HCT116 (cell line): Measurements from ENCODE around the gene ZNF775. TPM values are rescaled to one million over a fixed set of nuclear protein-coding genes. Genes with fewer than 3 reads are reported as not detected.

Experiments
- ATAC-seq: fragments of 200-7000 bp; cut with Tn5 transposase; 2 replicates; pipeline ENCODE4 v1.9.1; 2020; ENCODE audit warnings: mild to moderate bottlenecking, moderate library complexity
- BruUV-seq: library from RNA; stranded (reverse); fragments of 400-500 nt; replicated peaks from 2 replicates; lab custom pipeline; 2021; lab: Mats Ljungman, UMichigan
- CTCF ChIA-PET: fragments of 300-600 bp; sonication (Branson Sonifier 250); formaldehyde crosslinking; loops from one replicate; lab custom pipeline; 2021; ENCODE audit warnings: antibody characterized with exemption; lab: Charles Lee
- POLR2A ChIA-PET: fragments of 300-600, 350-600 bp; sonication (Branson Sonifier 250); formaldehyde crosslinking; loops from one replicate; lab custom pipeline; 2021; ENCODE audit warnings: antibody characterized with exemption; lab: Charles Lee
- RAD21 ChIA-PET, 2 experiments: fragments of 300-600 bp; sonication (Branson Sonifier 250); formaldehyde crosslinking; loops; one replicate each; lab custom pipeline; 2023; ENCODE audit warnings: low total read pairs in 2 of 2; ENCODE audit not compliant: uncharacterized antibody in 2 of 2, unreplicated experiment in 2 of 2, low non-redundant PET in 1 of 2; lab: Charles Lee
- DNase-seq: peaks from one replicate; pipeline ENCODE4 v3.0.0-alpha.2; 2010; ENCODE audit warnings: low read depth, low spot score
- H2AFZ ChIP-seq: fragments of 200-600 bp; shearing (Covaris generic), sonication (generic); 2 replicates; pipeline ENCODE4 v1.6.1; 2017; ENCODE audit warnings: low read depth, mixed run types, mixed read lengths, antibody characterized with exemption, low read length; ENCODE audit not compliant: poor library complexity, severe bottlenecking
- H3K27ac ChIP-seq: 2 replicates; pipeline ENCODE4 v1.5.1; 2012; ENCODE audit warnings: low read depth, low read length
- H3K27me3 ChIP-seq: fragments of 200-600 bp; sonication (generic); 2 replicates; pipeline ENCODE4 v1.6.1; 2016; ENCODE audit warnings: mixed run types, low read length, mixed read lengths; ENCODE audit not compliant: insufficient read depth
- H3K36me3 ChIP-seq, 2 experiments: fragments of 200-500 bp in 1 of 2; fragments of 200-600 bp in 1 of 2; sonication (Bioruptor generic) in 1 of 2; sonication (generic) in 1 of 2; 2 replicates each; pipeline versions ENCODE4 v1.5.1 to v1.6.1; 2014 to 2016; ENCODE audit warnings: low read length in 2 of 2, inconsistent platforms in 1 of 2, mixed read lengths in 1 of 2, mixed run types in 1 of 2; ENCODE audit not compliant: insufficient read depth in 2 of 2, control insufficient read depth in 1 of 2
- H3K4me1 ChIP-seq, 2 experiments: fragments of 200-600 bp in 1 of 2; sonication (generic) in 1 of 2; 2 replicates each; pipeline versions ENCODE4 v1.5.1 to v1.6.1; 2012 to 2017; ENCODE audit warnings: low read length in 2 of 2, inconsistent platforms in 1 of 2, mild to moderate bottlenecking in 1 of 2, mixed read lengths in 1 of 2, mixed run types in 1 of 2, moderate library complexity in 1 of 2; ENCODE audit not compliant: insufficient read depth in 2 of 2, control insufficient read depth in 1 of 2
- H3K4me2 ChIP-seq: fragments of 200-600 bp; sonication (generic); 2 replicates; pipeline ENCODE4 v1.6.1; 2017; ENCODE audit warnings: mixed run types, low read length, mixed read lengths
- H3K4me3 ChIP-seq, 2 experiments: fragments of 200-600 bp in 1 of 2; sonication (generic) in 1 of 2; replicated peaks in 1 of 2; 2 replicates each; pipeline ENCODE4 v1.5.1; 2011 to 2016; ENCODE audit warnings: low read length in 2 of 2, control low read depth in 1 of 2, low read depth in 1 of 2, mild to moderate bottlenecking in 1 of 2, mixed read lengths in 1 of 2, mixed run types in 1 of 2
- H3K79me2 ChIP-seq: fragments of 200-600 bp; sonication (generic); 2 replicates; pipeline ENCODE4 v1.6.1; 2017; ENCODE audit warnings: mild to moderate bottlenecking, mixed run types, low read length, moderate library complexity, mixed read lengths; ENCODE audit not compliant: insufficient read depth
- H3K9ac ChIP-seq: fragments of 200-600 bp; sonication (generic); 2 replicates; pipeline ENCODE4 v1.6.1; 2016; ENCODE audit warnings: low read length, mixed read lengths
- H3K9me2 ChIP-seq: fragments of 200-600 bp; sonication (generic), shearing (Covaris generic); 2 replicates; pipeline ENCODE4 v1.6.1; 2017; ENCODE audit warnings: mixed run types, mild to moderate bottlenecking, moderate library complexity; ENCODE audit not compliant: insufficient read depth
- H3K9me3 ChIP-seq, 2 experiments: fragments of 200-500 bp in 1 of 2; fragments of 200-600 bp in 1 of 2; sonication (Bioruptor generic) in 1 of 2; sonication (generic) in 1 of 2; 2 replicates each; pipeline ENCODE4 v1.6.1; 2014 to 2017; ENCODE audit warnings: low read length in 2 of 2, mixed read lengths in 2 of 2, inconsistent platforms in 1 of 2, low read depth in 1 of 2, mild to moderate bottlenecking in 1 of 2, mixed run types in 1 of 2, moderate library complexity in 1 of 2; ENCODE audit not compliant: control insufficient read depth in 1 of 2, insufficient read depth in 1 of 2
- H4K20me1 ChIP-seq: fragments of 200-600 bp; sonication (generic), shearing (Covaris generic); 2 replicates; pipeline ENCODE4 v1.6.1; 2017; ENCODE audit warnings: mixed run types, mild to moderate bottlenecking, moderate library complexity; ENCODE audit not compliant: insufficient read depth
- CBX3 ChIP-seq: IDR thresholded peaks from 2 replicates; pipeline ENCODE4 v1.6.1; 2012; ENCODE audit warnings: low read depth
- CEBPB ChIP-seq: IDR thresholded peaks from 2 replicates; pipeline ENCODE4 v1.6.1; 2012; ENCODE audit warnings: low read depth
- ELF1 ChIP-seq: IDR thresholded peaks from 2 replicates; pipeline ENCODE4 v1.6.1; 2012; ENCODE audit warnings: low read depth, borderline replicate concordance
- EZH2 ChIP-seq: fragments of 200-600 bp; sonication (generic); IDR thresholded peaks from 2 replicates; pipeline ENCODE4 v1.6.1; 2017; ENCODE audit warnings: antibody characterized with exemption, mixed run types
- EZH2phosphoT487 ChIP-seq: fragments of 200-600 bp; IDR thresholded peaks from 2 replicates; pipeline ENCODE4 v1.6.1; 2018; ENCODE audit warnings: antibody characterized with exemption, borderline replicate concordance
- FOSL1 ChIP-seq: IDR thresholded peaks from 2 replicates; pipeline ENCODE4 v1.6.1; 2012; ENCODE audit warnings: low read depth
- JUND ChIP-seq: IDR thresholded peaks from 2 replicates; pipeline ENCODE4 v1.6.1; 2012
- POLR2A ChIP-seq: IDR thresholded peaks from 2 replicates; pipeline ENCODE4 v1.7.0; 2011; ENCODE audit warnings: borderline replicate concordance; ENCODE audit not compliant: insufficient read depth, insufficient read length; ENCODE audit errors: extremely low read depth
- RAD21 ChIP-seq: IDR thresholded peaks from 2 replicates; pipeline ENCODE4 v1.6.1; 2012; ENCODE audit warnings: low read depth, mild to moderate bottlenecking
- SIN3A ChIP-seq: IDR thresholded peaks from 2 replicates; pipeline ENCODE4 v1.6.1; 2012; ENCODE audit warnings: low read depth
- SP1 ChIP-seq: IDR thresholded peaks from 2 replicates; pipeline ENCODE4 v1.6.1; 2012; ENCODE audit warnings: low read depth
- TCF7L2 ChIP-seq: IDR thresholded peaks from 2 replicates; pipeline ENCODE4 v1.7.0; 2011; ENCODE audit warnings: borderline replicate concordance, inconsistent platforms; ENCODE audit not compliant: insufficient read depth, insufficient read length; ENCODE audit errors: extremely low read depth
- YY1 ChIP-seq: IDR thresholded peaks from 2 replicates; pipeline ENCODE4 v1.6.1; 2011; ENCODE audit warnings: low read length, low read depth, moderate library complexity, mild to moderate bottlenecking; ENCODE audit not compliant: insufficient replicate concordance; ENCODE audit errors: extremely low read depth
- ZNF274 ChIP-seq: fragments of 200-500 bp; sonication (Bioruptor generic); IDR thresholded peaks from 2 replicates; pipeline ENCODE4 v1.6.1; 2014; ENCODE audit warnings: mild to moderate bottlenecking, low read depth, low read length, inconsistent platforms
- intact Hi-C: fragments of 100-400 bp; cut with micrococcal nuclease; formaldehyde crosslinking; loops from 2 replicates; pipeline ENCODE4 v1.10.0; 2022
- total RNA-seq: library from RNA; stranded (reverse); gene quantifications from one replicate; pipeline ENCODE4 v1.2.1, GENCODE V29; 2021; ENCODE audit not compliant: unreplicated experiment
- TF ChIP-seq, protein P1 (sequence below): IDR thresholded peaks from 2 replicates; pipeline ENCODE4 v1.6.1; 2012
- TF ChIP-seq, protein P2 (sequence below): IDR thresholded peaks from 2 replicates; pipeline ENCODE4 v1.6.1; 2011; ENCODE audit warnings: mild to moderate bottlenecking, low read length, moderate library complexity; ENCODE audit not compliant: insufficient replicate concordance; ENCODE audit errors: extremely low read depth
- TF ChIP-seq, protein P3 (sequence below), 3 experiments: fragments of 200-600 bp in 1 of 3; sonication (generic) in 1 of 3; IDR thresholded peaks in 2 of 3; conservative IDR thresholded peaks in 1 of 3; 2 replicates each; pipeline ENCODE4 v1.5.1; 2012 to 2017; ENCODE audit warnings: low read depth in 2 of 3, low read length in 2 of 3, antibody characterized with exemption in 1 of 3, borderline replicate concordance in 1 of 3, control low read depth in 1 of 3, mild to moderate bottlenecking in 1 of 3, mixed read lengths in 1 of 3, mixed run types in 1 of 3, moderate library complexity in 1 of 3; ENCODE audit not compliant: insufficient read depth in 1 of 3

The ZNF775 gene
- total RNA-seq, 1 experiment from 2014 or later: 4.5 TPM

DNA sequence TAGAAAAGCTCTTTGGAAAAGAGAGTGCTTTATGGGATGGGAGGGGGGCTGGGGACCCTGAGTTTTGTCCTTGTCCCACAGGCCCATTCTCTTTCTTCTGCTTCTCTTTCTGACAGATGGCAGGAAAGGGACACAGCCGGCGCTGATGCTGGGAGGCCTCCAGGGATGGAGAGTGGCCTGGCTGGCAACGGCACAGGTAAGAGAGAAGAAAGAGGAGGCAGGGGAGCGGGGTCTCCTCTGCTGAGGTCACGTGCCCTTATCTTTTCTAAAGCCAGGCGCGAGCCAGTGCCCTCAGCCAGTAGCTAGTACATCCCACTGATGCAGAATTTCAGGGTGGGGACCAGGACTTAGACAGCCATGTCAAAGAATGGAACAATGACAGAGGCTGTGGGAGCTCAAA is 9.2 kb downstream of the ZNF775 start:
- Histone ChIP-seq H2AFZ (no peak overlapping the region), H4K20me1 (no peaks in the 10 kb centered on the region), H3K9me3 (no peaks in the 10 kb centered on the region), H3K4me1 (no peaks in the 10 kb centered on the region), H3K36me3 (no peaks in the 10 kb centered on the region), H3K9ac (no peak overlapping the region), H3K9me2 (no peaks in the 10 kb centered on the region), H3K27ac (no peak overlapping the region), H3K4me3 (no peak overlapping the region), H3K4me2 (no peak overlapping the region), H3K79me2 (no peaks in the 10 kb centered on the region; the same call in 1 of the 2 replicates), H3K27me3 (no peaks in the 10 kb centered on the region)
- ATAC-seq: no peak
- CTCF ChIA-PET: no interaction called here
- intact Hi-C loops: no loop called here
- POLR2A ChIA-PET: no interaction called here
- no peak for TF ChIP-seq JUND
- TF ChIP-seq, protein P1, sequence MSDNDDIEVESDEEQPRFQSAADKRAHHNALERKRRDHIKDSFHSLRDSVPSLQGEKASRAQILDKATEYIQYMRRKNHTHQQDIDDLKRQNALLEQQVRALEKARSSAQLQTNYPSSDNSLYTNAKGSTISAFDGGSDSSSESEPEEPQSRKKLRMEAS: no peak
- BruUV-seq: no TSS peak
- no peak for DNase-seq
- RAD21 ChIA-PET: no interaction called here

DNA sequence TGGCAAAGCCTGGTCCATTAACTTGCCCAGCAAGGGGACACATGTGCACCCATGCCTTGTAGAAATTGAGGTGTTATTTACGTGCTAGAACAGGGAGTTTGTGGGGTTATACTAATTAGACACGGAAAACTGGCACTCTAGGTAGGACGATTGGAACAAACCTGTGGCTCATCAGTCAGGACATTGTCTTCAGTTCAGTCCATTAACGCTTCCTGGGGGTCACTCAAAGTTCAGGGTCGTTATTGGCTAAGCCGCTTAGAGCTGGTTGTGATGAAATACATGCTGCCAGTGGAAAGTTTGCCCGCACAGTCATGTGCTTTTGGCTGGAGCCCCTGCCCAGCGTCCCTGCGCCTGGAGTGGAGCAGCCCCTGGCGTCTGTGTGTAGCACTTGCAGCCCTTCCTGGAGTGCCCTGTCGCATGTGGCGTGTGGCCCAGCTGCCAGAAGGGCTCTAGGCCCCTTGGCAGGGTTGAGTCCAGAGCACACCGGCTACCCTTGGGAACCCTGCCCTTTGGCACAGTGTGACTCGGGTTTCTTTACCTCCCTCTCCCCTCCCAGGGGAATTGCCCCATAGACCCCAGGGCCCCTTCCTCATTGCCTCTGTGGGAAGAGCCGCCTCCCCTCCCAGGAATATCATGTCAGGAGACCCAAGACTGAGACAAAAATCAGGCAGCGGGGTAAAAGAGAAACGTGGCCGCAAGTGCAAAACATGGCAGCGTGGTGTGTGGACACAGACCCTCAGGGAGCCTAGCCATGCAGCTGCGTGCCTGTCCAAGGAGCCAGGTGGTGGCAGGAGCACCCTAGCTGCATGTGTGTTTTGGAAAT is 9.8 kb downstream of the ZNF775 start:
- ChIA-PET POLR2A (no interaction called here), CTCF (no interaction called here), RAD21 (no interaction called here)
- no peaks in the 10 kb centered on the region for H3K27me3 ChIP-seq
- H3K9ac ChIP-seq: no peak overlapping the region
- H3K4me2 ChIP-seq: no peak overlapping the region
- H2AFZ ChIP-seq: no peak overlapping the region
- no peak for ATAC-seq
- TF ChIP-seq EZH2 (no peak), CBX3 (no peak), SIN3A (no peak), CEBPB (no peak), JUND (no peak), SP1 (no peak), TCF7L2 (no peak), ELF1 (no peak), EZH2phosphoT487 (no peak), FOSL1 (no peak), ZNF274 (no peak), RAD21 (no peak), YY1 (no peak), POLR2A (no peak)
- TF ChIP-seq, protein P2, sequence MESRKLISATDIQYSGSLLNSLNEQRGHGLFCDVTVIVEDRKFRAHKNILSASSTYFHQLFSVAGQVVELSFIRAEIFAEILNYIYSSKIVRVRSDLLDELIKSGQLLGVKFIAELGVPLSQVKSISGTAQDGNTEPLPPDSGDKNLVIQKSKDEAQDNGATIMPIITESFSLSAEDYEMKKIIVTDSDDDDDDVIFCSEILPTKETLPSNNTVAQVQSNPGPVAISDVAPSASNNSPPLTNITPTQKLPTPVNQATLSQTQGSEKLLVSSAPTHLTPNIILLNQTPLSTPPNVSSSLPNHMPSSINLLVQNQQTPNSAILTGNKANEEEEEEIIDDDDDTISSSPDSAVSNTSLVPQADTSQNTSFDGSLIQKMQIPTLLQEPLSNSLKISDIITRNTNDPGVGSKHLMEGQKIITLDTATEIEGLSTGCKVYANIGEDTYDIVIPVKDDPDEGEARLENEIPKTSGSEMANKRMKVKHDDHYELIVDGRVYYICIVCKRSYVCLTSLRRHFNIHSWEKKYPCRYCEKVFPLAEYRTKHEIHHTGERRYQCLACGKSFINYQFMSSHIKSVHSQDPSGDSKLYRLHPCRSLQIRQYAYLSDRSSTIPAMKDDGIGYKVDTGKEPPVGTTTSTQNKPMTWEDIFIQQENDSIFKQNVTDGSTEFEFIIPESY: no peak
- TF ChIP-seq, protein P3, sequence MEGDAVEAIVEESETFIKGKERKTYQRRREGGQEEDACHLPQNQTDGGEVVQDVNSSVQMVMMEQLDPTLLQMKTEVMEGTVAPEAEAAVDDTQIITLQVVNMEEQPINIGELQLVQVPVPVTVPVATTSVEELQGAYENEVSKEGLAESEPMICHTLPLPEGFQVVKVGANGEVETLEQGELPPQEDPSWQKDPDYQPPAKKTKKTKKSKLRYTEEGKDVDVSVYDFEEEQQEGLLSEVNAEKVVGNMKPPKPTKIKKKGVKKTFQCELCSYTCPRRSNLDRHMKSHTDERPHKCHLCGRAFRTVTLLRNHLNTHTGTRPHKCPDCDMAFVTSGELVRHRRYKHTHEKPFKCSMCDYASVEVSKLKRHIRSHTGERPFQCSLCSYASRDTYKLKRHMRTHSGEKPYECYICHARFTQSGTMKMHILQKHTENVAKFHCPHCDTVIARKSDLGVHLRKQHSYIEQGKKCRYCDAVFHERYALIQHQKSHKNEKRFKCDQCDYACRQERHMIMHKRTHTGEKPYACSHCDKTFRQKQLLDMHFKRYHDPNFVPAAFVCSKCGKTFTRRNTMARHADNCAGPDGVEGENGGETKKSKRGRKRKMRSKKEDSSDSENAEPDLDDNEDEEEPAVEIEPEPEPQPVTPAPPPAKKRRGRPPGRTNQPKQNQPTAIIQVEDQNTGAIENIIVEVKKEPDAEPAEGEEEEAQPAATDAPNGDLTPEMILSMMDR (IDR thresholded peaks at IDR 0.05 in 2 of 3, conservative IDR thresholded peaks at IDR 0.05 in 1 of 3; ENCODE audit: borderline replicate concordance in 1 of 3, insufficient read depth in 1 of 3, low read depth in 2 of 3, low read length in 2 of 3): no peak
- no peak overlapping the region for H3K4me3 ChIP-seq
- no peaks in the 10 kb centered on the region for H3K9me3 ChIP-seq
- H3K36me3 ChIP-seq: no peaks in the 10 kb centered on the region
- intact Hi-C loops: no loop called here
- BruUV-seq: no TSS peak
- no peaks in the 10 kb centered on the region for H3K4me1 ChIP-seq
- H3K79me2 ChIP-seq: no peaks in the 10 kb centered on the region; the same call in 1 of the 2 replicates
- no peaks in the 10 kb centered on the region for H3K9me2 ChIP-seq
- no peak overlapping the region for H3K27ac ChIP-seq
- DNase-seq: no peak
- no peaks in the 10 kb centered on the region for H4K20me1 ChIP-seq
